Neural cell (in vitro differentiated cells): Measurements from ENCODE around the gene FBXO46. TPM values are rescaled to one million over a fixed set of nuclear protein-coding genes. Genes with fewer than 3 reads are reported as not detected.

Source experiments
- H2AFZ ChIP-seq: fragments of 200-600, 300-800 bp; sonication (generic), shearing (Covaris generic); 2 replicates; pipeline ENCODE4 v1.6.0; 2014; ENCODE audit warnings: low read depth, mild to moderate bottlenecking, antibody characterized with exemption, low read length, moderate library complexity
- H3F3A ChIP-seq: fragments of 200-600 bp; shearing (Covaris generic); 2 replicates; pipeline ENCODE4 v1.6.1; 2016; ENCODE audit warnings: mild to moderate bottlenecking, moderate library complexity, mixed read lengths, antibody characterized with exemption, low read length; ENCODE audit not compliant: insufficient read depth, poor library complexity, severe bottlenecking
- H3K27ac ChIP-seq: fragments of 200-600, 300-800 bp; sonication (generic), shearing (Covaris generic); 2 replicates; pipeline ENCODE4 v1.5.1; 2014; ENCODE audit warnings: mild to moderate bottlenecking, low read length, moderate library complexity
- H3K27me3 ChIP-seq: fragments of 300-800, 200-600 bp; sonication (generic), shearing (Covaris generic); 2 replicates; pipeline ENCODE4 v1.6.0; 2014; ENCODE audit warnings: mild to moderate bottlenecking, low read depth, low read length, moderate library complexity; ENCODE audit not compliant: insufficient read depth
- H3K36me3 ChIP-seq: fragments of 300-800, 200-600 bp; sonication (generic), shearing (Covaris generic); 2 replicates; pipeline ENCODE4 v1.5.1; 2014; ENCODE audit warnings: mild to moderate bottlenecking, antibody characterized with exemption, low read length, moderate library complexity; ENCODE audit not compliant: insufficient read depth
- H3K4me2 ChIP-seq: fragments of 300-800, 200-600 bp; sonication (generic), shearing (Covaris generic); 2 replicates; pipeline ENCODE4 v1.6.0; 2014; ENCODE audit warnings: mild to moderate bottlenecking, low read length
- H3K4me3 ChIP-seq: fragments of 300-800, 200-600 bp; sonication (generic), shearing (Covaris generic); 2 replicates; pipeline ENCODE4 v1.5.1; 2014; ENCODE audit warnings: mild to moderate bottlenecking, low read length, moderate library complexity
- H3K79me2 ChIP-seq: fragments of 200-600 bp; shearing (Covaris generic); replicated peaks from 2 replicates; pipeline ENCODE4 v1.6.0; 2014; ENCODE audit warnings: mild to moderate bottlenecking, low read length, moderate library complexity; ENCODE audit not compliant: insufficient read depth
- H3K9ac ChIP-seq: fragments of 300-800, 200-600 bp; sonication (generic), shearing (Covaris generic); 2 replicates; pipeline ENCODE4 v1.6.1; 2016; ENCODE audit warnings: mild to moderate bottlenecking, low read length, mixed read lengths
- H3K9me2 ChIP-seq: fragments of 200-600 bp; shearing (Covaris generic); 2 replicates; pipeline ENCODE4 v1.6.1; 2016; ENCODE audit warnings: mild to moderate bottlenecking, low read length, mixed read lengths; ENCODE audit not compliant: insufficient read depth
- H3K9me3 ChIP-seq: fragments of 200-600, 300-800 bp; sonication (generic), shearing (Covaris generic); 2 replicates; pipeline ENCODE4 v1.6.1; 2016; ENCODE audit warnings: mild to moderate bottlenecking, mixed run types, low read length, moderate library complexity, mixed read lengths
- H4K20me1 ChIP-seq: fragments of 200-600 bp; shearing (Covaris generic); 2 replicates; pipeline ENCODE4 v1.6.1; 2016; ENCODE audit warnings: mild to moderate bottlenecking, mixed run types; ENCODE audit not compliant: insufficient read depth
- EP300 ChIP-seq: fragments of 450-650 bp; conservative IDR thresholded peaks from 2 replicates; pipeline ENCODE4 v1.6.1; 2014; ENCODE audit warnings: antibody characterized with exemption, mild to moderate bottlenecking, moderate library complexity; ENCODE audit not compliant: poor library complexity, severe bottlenecking
- EZH2 ChIP-seq: fragments of 200-600, 300-800 bp; shearing (Covaris generic), sonication (generic); IDR thresholded peaks from 2 replicates; pipeline ENCODE4 v1.6.1; 2014; ENCODE audit warnings: antibody characterized with exemption, low read length, borderline replicate concordance, mild to moderate bottlenecking; ENCODE audit not compliant: insufficient read depth, poor library complexity, severe bottlenecking
- MXI1 ChIP-seq: fragments of 450-650 bp; conservative IDR thresholded peaks from 2 replicates; pipeline ENCODE4 v1.6.1; 2014; ENCODE audit warnings: antibody characterized with exemption, mild to moderate bottlenecking; ENCODE audit not compliant: poor library complexity, severe bottlenecking
- POLR2AphosphoS5 ChIP-seq: IDR thresholded peaks from 2 replicates; pipeline ENCODE4 v1.6.1; 2012
- RAD21 ChIP-seq: fragments of 450-650 bp; conservative IDR thresholded peaks from 2 replicates; pipeline ENCODE4 v1.6.1; 2014; ENCODE audit warnings: antibody characterized with exemption, mild to moderate bottlenecking, moderate library complexity
- SMC3 ChIP-seq: fragments of 450-650 bp; conservative IDR thresholded peaks from 2 replicates; pipeline ENCODE4 v1.6.1; 2014; ENCODE audit warnings: antibody characterized with exemption, mild to moderate bottlenecking, moderate library complexity; ENCODE audit not compliant: poor library complexity
- TAF1 ChIP-seq: IDR thresholded peaks from 2 replicates; pipeline ENCODE4 v1.6.1; 2012; ENCODE audit warnings: low read depth
- polyA plus RNA-seq: library from polyadenylated mRNA; depleted of rRNA; stranded (reverse); fragments of >200 nt; gene quantifications from 2 replicates; pipeline ENCODE4 v1.2.3, GENCODE V29; 2014
- TF ChIP-seq, protein P1 (sequence below): IDR thresholded peaks from 2 replicates; pipeline ENCODE4 v1.6.1; 2012; ENCODE audit warnings: borderline replicate concordance
- TF ChIP-seq, protein P2 (sequence below): fragments of 450-650 bp; IDR thresholded peaks from 2 replicates; pipeline ENCODE4 v1.5.1; 2014; ENCODE audit warnings: antibody characterized with exemption, mild to moderate bottlenecking, moderate library complexity; ENCODE audit not compliant: poor library complexity, severe bottlenecking

Gene FBXO46
- polyA plus RNA-seq, 1 donor from 2014 or later = 12.5 TPM

DNA sequence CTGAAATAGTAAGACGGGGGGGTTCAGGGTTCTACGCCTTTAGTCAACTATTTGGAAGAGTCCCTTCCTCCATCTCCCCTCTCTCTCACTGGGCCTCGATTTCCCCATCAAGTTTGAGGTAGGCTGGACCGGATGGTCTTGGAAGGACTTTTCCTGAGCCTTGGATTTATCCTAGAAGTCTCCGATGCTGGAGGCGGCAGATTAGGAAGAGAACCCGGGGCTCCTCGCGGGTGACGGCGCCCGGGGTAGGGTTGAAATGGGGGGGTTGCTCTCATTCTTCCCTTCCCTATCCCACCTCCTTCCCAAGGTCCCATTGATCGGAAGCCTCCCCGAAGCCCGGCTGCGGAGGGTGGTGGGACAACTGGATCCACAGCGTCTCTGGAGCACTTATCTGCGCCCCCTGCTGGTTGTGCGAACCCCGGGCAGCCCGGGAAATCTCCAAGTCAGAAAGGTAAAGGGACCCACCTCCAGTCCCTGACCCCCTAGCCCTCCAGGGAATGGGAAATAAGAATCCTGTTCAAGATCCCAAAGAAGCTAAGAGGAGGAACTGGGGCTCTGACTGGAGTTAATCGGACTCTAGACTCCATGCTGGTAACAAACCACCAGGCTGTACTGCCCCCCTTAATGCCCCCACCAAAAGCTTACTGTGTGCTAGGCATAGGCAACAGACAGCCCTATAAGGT lies 37.4 kb downstream of the FBXO46 start:
- peak overlapping the region; percentile 93 for H3K4me2 ChIP-seq
- peak overlapping the region; percentile 83 for H2AFZ ChIP-seq
- H3K9me3 ChIP-seq = no peaks in the 10 kb centered on the region
- H3K9ac ChIP-seq = peak overlapping the region; percentile 88
- no peaks in the 10 kb centered on the region for H3K9me2 ChIP-seq
- H3K4me3 ChIP-seq = peak overlapping the region; percentile 92
- H3K27ac ChIP-seq = peak overlapping the region; percentile 87
- no peaks in the 10 kb centered on the region for H4K20me1 ChIP-seq
- no peaks in the 10 kb centered on the region for H3K27me3 ChIP-seq
- no peaks in the 10 kb centered on the region for H3K36me3 ChIP-seq
- TF ChIP-seq, protein P1, sequence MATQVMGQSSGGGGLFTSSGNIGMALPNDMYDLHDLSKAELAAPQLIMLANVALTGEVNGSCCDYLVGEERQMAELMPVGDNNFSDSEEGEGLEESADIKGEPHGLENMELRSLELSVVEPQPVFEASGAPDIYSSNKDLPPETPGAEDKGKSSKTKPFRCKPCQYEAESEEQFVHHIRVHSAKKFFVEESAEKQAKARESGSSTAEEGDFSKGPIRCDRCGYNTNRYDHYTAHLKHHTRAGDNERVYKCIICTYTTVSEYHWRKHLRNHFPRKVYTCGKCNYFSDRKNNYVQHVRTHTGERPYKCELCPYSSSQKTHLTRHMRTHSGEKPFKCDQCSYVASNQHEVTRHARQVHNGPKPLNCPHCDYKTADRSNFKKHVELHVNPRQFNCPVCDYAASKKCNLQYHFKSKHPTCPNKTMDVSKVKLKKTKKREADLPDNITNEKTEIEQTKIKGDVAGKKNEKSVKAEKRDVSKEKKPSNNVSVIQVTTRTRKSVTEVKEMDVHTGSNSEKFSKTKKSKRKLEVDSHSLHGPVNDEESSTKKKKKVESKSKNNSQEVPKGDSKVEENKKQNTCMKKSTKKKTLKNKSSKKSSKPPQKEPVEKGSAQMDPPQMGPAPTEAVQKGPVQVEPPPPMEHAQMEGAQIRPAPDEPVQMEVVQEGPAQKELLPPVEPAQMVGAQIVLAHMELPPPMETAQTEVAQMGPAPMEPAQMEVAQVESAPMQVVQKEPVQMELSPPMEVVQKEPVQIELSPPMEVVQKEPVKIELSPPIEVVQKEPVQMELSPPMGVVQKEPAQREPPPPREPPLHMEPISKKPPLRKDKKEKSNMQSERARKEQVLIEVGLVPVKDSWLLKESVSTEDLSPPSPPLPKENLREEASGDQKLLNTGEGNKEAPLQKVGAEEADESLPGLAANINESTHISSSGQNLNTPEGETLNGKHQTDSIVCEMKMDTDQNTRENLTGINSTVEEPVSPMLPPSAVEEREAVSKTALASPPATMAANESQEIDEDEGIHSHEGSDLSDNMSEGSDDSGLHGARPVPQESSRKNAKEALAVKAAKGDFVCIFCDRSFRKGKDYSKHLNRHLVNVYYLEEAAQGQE = peak; percentile 36
- TF ChIP-seq MXI1 (no peak), POLR2AphosphoS5 (no peak), TAF1 (no peak), RAD21 (peak; percentile 62), SMC3 (peak; percentile 80), EP300 (no peak), EZH2 (no peak)
- TF ChIP-seq, protein P2, sequence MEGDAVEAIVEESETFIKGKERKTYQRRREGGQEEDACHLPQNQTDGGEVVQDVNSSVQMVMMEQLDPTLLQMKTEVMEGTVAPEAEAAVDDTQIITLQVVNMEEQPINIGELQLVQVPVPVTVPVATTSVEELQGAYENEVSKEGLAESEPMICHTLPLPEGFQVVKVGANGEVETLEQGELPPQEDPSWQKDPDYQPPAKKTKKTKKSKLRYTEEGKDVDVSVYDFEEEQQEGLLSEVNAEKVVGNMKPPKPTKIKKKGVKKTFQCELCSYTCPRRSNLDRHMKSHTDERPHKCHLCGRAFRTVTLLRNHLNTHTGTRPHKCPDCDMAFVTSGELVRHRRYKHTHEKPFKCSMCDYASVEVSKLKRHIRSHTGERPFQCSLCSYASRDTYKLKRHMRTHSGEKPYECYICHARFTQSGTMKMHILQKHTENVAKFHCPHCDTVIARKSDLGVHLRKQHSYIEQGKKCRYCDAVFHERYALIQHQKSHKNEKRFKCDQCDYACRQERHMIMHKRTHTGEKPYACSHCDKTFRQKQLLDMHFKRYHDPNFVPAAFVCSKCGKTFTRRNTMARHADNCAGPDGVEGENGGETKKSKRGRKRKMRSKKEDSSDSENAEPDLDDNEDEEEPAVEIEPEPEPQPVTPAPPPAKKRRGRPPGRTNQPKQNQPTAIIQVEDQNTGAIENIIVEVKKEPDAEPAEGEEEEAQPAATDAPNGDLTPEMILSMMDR = peak; percentile 88
- peaks cover 12% of the 10 kb centered on the region for H3K79me2 ChIP-seq
- no peaks in the 10 kb centered on the region for H3F3A ChIP-seq

DNA sequence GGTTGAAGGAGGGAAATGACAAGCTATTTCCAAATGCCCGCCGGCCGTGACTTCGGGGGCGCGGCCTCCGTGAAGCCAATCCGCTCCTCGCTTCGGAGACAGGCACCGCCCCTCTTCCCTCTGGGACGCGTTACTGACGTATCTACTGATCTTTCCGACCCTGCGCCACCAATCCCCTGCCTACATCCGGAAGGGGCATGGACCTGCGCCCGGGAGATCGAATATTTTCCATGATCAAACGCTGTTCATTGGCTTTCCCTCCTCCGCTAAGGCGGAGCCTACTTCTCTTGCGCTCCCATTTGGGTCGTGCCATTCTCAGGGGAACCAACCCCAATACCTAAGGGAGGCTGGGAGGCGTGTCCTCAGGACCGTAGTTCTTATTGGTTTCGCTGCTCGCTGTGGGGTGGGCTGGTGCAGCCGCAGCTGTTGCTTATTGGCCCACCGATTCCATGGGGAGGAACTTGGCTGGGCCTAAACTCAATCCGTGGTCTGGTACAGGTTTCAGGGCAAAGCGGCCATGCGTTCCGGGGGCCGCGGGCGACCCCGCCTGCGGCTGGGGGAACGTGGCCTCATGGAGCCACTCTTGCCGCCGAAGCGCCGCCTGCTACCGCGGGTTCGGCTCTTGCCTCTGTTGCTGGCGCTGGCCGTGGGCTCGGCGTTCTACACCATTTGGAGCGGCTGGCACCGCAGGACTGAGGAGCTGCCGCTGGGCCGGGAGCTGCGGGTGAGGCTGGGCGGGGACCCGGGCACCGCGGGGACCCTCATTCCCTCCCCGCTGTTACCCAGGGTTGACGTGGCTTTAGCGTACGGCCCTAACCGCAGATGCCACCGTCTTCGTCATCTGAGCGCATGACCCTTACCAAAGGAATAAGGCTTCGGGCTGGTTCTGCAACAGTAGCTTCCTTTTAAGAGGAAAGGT lies 38.2 kb downstream of the FBXO46 start, which contains the start of gene QPCTL:
Gene QPCTL, plus strand, starts transcription at position 480 of the 919 bp plus-strand sequence. Its CDS starts 38 bp downstream, at position 518.
- peak within 1 kb of the TSS; percentile 83 for H2AFZ ChIP-seq
- no peaks in the 10 kb centered on the region for H3K36me3 ChIP-seq
- H3K27me3 ChIP-seq = no peaks in the 10 kb centered on the region
- peak within 1 kb of the TSS; percentile 92 for H3K4me3 ChIP-seq
- H3K9ac ChIP-seq = peak within 1 kb of the TSS; percentile 88
- H3F3A ChIP-seq = no peaks in the 10 kb centered on the region
- H3K4me2 ChIP-seq = peak within 1 kb of the TSS; percentile 93
- H4K20me1 ChIP-seq = no peaks in the 10 kb centered on the region
- no peaks in the 10 kb centered on the region for H3K9me2 ChIP-seq
- TF ChIP-seq TAF1 = peak; percentile 72
- TF ChIP-seq, protein P1 = peak; percentile 26
- peak; percentile 79 for TF ChIP-seq POLR2AphosphoS5
- TF ChIP-seq SMC3 = no peak
- peak; percentile 80 for TF ChIP-seq MXI1
- peaks cover 12% of the 10 kb centered on the region for H3K79me2 ChIP-seq
- no peaks in the 10 kb centered on the region for H3K9me3 ChIP-seq
- peak within 1 kb of the TSS; percentile 87 for H3K27ac ChIP-seq
